Chondrocyte (in vitro differentiated cells): Measurements from ENCODE around the gene TOM1L2. TPM values are rescaled to one million over a fixed set of nuclear protein-coding genes. Genes with fewer than 3 reads are reported as not detected.

Experiments
- DNase-seq: peaks from one replicate; pipeline ENCODE4 v3.0.0; 2021; ENCODE audit warnings: mixed read lengths, low spot score
- H3K27ac Mint-ChIP-seq: one replicate; pipeline ENCODE4 v1.8.0; 2021; ENCODE audit warnings: mild to moderate bottlenecking, moderate library complexity, mixed read lengths; ENCODE audit not compliant: unreplicated experiment
- H3K27me3 Mint-ChIP-seq: 2 replicates; pipeline ENCODE4 v1.8.0; 2021; ENCODE audit warnings: low read depth, mixed read lengths
- H3K36me3 Mint-ChIP-seq: 2 replicates; pipeline ENCODE4 v1.8.0; 2021; ENCODE audit warnings: low read depth, mixed read lengths
- H3K4me1 Mint-ChIP-seq: 2 replicates; pipeline ENCODE4 v1.8.0; 2021; ENCODE audit warnings: low read depth, mild to moderate bottlenecking, mixed read lengths
- H3K4me3 Mint-ChIP-seq: one replicate; pipeline ENCODE4 v1.8.0; 2021; ENCODE audit warnings: mild to moderate bottlenecking, moderate library complexity, mixed read lengths; ENCODE audit not compliant: unreplicated experiment
- H3K9me3 Mint-ChIP-seq: 2 replicates; pipeline ENCODE4 v1.8.0; 2021; ENCODE audit warnings: low read depth, mixed read lengths
- total RNA-seq: library from RNA; stranded (reverse); gene quantifications from 3 replicates; pipeline ENCODE4 v1.2.1, GENCODE V29; 2021
- TF ChIP-seq, protein P1 (sequence below): fragments of 200-600 bp; sonication (generic); IDR thresholded peaks from 2 replicates; pipeline ENCODE4 v1.5.0; 2021; ENCODE audit warnings: antibody characterized with exemption, mild to moderate bottlenecking, moderate library complexity

TOM1L2 gene
- total RNA-seq, 1 donor from 2014 or later, result 56.1 TPM

DNA sequence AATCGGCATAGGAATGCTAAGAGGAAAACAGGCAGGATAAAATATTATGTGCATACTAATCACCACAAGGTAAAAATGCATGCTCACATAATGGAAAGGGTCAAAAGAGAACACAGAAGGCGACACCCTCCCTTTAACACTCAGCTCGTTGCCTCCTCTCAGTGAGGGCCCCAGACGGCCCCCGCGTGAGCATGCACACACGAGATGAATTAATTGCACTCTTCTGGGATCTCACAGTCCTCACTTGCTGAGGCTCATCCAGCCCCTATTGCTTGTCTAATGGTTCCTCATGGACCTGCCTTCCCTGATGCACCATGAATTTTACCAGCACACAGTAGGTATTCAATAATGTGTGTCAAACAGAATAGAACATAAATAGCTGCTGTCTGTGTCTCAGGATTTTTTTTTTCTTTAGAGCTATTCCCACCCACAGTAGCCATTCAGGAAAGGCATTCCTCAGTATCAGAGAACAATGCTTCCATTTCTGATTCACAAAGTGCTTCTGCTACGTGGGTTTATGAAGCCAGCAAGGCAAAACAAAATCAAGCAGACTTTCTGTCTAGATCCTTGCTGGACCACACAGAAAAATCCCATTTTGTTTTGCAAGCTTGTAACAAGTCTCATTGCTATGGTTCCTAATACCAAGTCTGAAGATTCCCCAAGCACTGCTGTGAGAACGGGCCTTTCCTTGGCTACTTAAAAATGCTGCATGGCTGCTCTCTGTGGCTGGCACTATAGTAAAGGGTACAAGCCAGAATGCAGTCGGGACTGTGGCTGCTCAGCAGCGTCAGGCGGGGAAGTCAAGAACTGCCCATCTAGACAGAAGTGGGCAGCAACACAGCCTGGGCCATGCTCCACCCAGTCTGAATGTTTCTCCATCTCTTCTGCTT, 43.6 kb downstream of the TOM1L2 start:
- H3K9me3 Mint-ChIP-seq, result no peaks in the 10 kb centered on the region
- peaks cover 73% of the 10 kb centered on the region for H3K4me1 Mint-ChIP-seq
- no peaks in the 10 kb centered on the region for H3K36me3 Mint-ChIP-seq
- DNase-seq, result no peak
- H3K27ac Mint-ChIP-seq, result no peak overlapping the region
- TF ChIP-seq, protein P1, sequence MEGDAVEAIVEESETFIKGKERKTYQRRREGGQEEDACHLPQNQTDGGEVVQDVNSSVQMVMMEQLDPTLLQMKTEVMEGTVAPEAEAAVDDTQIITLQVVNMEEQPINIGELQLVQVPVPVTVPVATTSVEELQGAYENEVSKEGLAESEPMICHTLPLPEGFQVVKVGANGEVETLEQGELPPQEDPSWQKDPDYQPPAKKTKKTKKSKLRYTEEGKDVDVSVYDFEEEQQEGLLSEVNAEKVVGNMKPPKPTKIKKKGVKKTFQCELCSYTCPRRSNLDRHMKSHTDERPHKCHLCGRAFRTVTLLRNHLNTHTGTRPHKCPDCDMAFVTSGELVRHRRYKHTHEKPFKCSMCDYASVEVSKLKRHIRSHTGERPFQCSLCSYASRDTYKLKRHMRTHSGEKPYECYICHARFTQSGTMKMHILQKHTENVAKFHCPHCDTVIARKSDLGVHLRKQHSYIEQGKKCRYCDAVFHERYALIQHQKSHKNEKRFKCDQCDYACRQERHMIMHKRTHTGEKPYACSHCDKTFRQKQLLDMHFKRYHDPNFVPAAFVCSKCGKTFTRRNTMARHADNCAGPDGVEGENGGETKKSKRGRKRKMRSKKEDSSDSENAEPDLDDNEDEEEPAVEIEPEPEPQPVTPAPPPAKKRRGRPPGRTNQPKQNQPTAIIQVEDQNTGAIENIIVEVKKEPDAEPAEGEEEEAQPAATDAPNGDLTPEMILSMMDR, result no peak
- H3K27me3 Mint-ChIP-seq, result no peaks in the 10 kb centered on the region
- no peak overlapping the region for H3K4me3 Mint-ChIP-seq

DNA sequence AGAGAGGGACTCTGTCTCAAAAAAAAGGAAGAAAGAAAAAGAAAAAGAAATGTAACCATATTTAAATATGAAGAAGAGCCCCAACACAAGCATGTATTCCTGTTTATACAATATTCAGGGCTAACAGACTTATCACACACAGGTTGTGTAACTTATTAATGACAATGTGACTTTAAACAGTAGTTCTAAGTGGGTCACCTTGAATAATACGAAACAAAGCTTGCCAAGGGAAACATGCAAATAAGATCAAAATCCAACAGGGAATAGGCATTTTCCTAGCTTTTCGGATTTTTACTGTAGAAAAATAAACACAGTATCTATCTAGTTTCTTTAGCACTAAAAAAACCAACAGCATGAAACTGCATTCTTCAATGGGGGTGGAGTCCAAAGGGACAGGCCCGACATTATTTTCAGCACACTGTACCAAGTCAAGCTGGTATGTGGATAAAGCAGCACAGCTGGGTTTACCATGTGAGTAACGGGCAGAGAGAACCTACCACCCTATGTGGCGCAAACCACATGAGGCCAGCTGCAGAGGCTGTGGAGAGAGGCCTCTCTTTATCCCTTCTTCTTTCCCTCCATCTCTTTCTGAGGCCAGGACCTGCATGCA, 45.3 kb downstream of the TOM1L2 start:
- Mint-ChIP-seq H3K36me3 (no peaks in the 10 kb centered on the region), H3K27me3 (no peaks in the 10 kb centered on the region), H3K4me3 (no peak overlapping the region), H3K9me3 (no peaks in the 10 kb centered on the region), H3K4me1 (peaks cover 80% of the 10 kb centered on the region), H3K27ac (peak overlapping the region; percentile 84)
- DNase-seq, result no peak
- TF ChIP-seq, protein P1, result no peak

DNA sequence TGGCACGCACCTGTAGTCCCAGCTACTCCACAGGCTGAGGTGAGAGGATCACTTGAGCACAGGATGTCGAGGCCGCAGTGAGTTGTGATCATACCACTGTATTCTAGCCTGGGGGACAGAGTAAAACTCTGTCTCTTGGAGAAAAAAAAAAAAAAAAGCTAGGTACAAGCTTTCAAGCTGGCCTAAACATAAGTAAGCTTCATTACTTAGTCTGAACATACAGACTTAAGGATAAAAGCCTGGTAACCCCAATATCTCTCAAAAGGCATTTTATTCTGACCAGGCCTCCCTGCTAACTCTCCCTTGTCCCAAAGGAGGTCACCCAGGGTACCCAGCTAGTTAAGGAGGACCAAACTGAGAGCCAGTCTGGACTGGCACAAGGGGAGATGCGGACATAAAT, 46.2 kb downstream of the TOM1L2 start:
- H3K27ac Mint-ChIP-seq, result peak overlapping the region; percentile 84
- H3K27me3 Mint-ChIP-seq, result no peaks in the 10 kb centered on the region
- no peak for DNase-seq
- H3K36me3 Mint-ChIP-seq, result no peaks in the 10 kb centered on the region
- no peaks in the 10 kb centered on the region for H3K9me3 Mint-ChIP-seq
- H3K4me1 Mint-ChIP-seq, result peaks cover 81% of the 10 kb centered on the region
- H3K4me3 Mint-ChIP-seq, result no peak overlapping the region
- TF ChIP-seq, protein P1, result no peak

DNA sequence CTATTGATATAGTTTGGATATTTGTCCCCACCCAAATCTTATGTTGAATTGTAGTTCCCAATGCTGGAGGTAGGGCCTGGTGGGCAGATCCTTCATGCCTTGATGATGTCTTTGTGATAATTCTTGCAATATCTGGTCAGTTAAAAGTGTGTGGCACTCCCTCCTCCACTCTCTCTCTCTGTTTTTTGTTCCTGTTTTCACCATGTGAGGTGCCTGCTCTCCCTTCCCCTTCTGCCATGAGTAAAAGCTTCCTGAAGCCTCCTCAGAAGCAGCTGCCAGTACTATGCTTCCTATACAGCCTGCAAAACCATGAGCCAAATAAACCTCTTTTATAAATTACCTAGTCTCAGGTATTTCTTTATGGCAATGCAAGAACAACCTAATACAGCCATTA, 47.3 kb downstream of the TOM1L2 start:
- no peaks in the 10 kb centered on the region for H3K9me3 Mint-ChIP-seq
- H3K4me3 Mint-ChIP-seq, result no peak overlapping the region
- TF ChIP-seq, protein P1, result no peak
- peak overlapping the region; percentile 28 for H3K27ac Mint-ChIP-seq
- no peaks in the 10 kb centered on the region for H3K27me3 Mint-ChIP-seq
- H3K36me3 Mint-ChIP-seq, result no peaks in the 10 kb centered on the region
- peaks cover 75% of the 10 kb centered on the region for H3K4me1 Mint-ChIP-seq
- DNase-seq, result no peak

DNA sequence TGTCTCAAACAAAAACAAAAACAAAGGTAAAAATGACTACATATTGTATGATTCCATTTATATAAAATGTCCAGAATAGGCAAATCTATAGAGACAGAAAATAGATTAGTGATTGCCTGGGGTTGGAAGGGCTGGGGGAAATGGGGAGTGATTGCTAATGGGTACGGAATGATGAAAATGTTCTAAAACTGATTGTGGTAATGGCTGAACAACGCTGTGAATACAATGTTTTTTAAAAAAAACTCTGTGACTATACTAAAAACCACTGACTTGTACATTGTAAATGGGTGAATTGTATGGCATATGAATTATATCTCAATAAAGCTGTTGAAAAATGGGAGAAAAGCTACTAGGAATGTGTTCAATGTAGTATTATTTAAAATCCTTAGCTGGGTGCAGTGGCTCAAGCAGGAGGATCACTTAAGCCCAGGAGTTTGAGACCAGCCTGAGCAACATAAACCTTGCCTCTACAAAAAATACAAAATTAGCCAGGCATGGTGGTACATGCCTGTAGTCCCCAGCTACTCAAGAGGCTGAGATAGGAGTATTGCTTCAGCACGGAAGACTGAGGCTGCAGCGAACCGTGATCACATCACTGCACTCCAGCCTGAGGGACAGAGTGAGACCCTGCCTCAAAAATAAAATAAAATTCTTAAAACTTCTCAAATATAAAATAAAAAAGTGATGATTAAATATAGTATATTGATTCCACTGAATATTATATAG, 47.9 kb downstream of the TOM1L2 start:
- peak overlapping the region; percentile 17 for H3K27ac Mint-ChIP-seq
- H3K36me3 Mint-ChIP-seq, result no peaks in the 10 kb centered on the region
- H3K27me3 Mint-ChIP-seq, result no peaks in the 10 kb centered on the region
- no peaks in the 10 kb centered on the region for H3K9me3 Mint-ChIP-seq
- no peak overlapping the region for H3K4me3 Mint-ChIP-seq
- peaks cover 75% of the 10 kb centered on the region for H3K4me1 Mint-ChIP-seq
- DNase-seq, result no peak
- TF ChIP-seq, protein P1, result no peak
